ENCODE results near the gene BMF. TPM values are rescaled to one million over a fixed set of nuclear protein-coding genes. Genes with fewer than 3 reads are reported as not detected.

The BMF gene
- total and polyA plus RNA-seq, 2 donors (not counting 3 experiments of a cell fraction or from before 2014, with no cell fraction given) = 8.6 to 9.8 TPM

- peaks cover 10% of the 10 kb centered on the region for H3K4me1 ChIP-seq (ENCODE audit: control insufficient read depth, extremely low read depth, insufficient read depth, low read length)
- no peak overlapping the region for H3K9ac ChIP-seq (replicated peaks; ENCODE audit: extremely low read depth, insufficient read depth, low read length)
- no TSS peak for BruUV-seq (replicated peaks)
- H3K27me3 ChIP-seq (ENCODE audit: control insufficient read depth in 2 of 2, insufficient read depth in 2 of 2, low read length in 2 of 2) = peaks cover 7 to 22% of the 10 kb centered on the region in 2 experiments
- H3K4me2 ChIP-seq (ENCODE audit: insufficient read depth, low read length) = no peak overlapping the region
- no peaks in the 10 kb centered on the region for H3K9me3 ChIP-seq (replicated peaks; ENCODE audit: control insufficient read depth, insufficient read depth, low read length)
- intact Hi-C loops (cut with micrococcal nuclease) = no loop called here
- H3K36me3 ChIP-seq (ENCODE audit: control insufficient read depth in 2 of 2, extremely low read depth in 1 of 2, insufficient read depth in 2 of 2, low read length in 2 of 2) = no peaks in the 10 kb centered on the region
- FAIRE-seq (no peak), DNase-seq (ENCODE audit: low read depth, low spot score) (no peak)
- H3K27ac ChIP-seq (ENCODE audit: insufficient read depth, low read depth, low read length) = no peak overlapping the region
- POLR2A ChIA-PET = no interaction called here
- dilution Hi-C loops (cut with MboI; ENCODE audit: extremely low pct_ligation_motif_present, low sequenced_read_pairs) = no loop called here
- TF ChIP-seq JUN (IDR thresholded peaks at IDR 0.05; ENCODE audit: borderline replicate concordance, insufficient read depth, insufficient read length, low read depth) (no peak), CTCF (IDR thresholded peaks at IDR 0.05; ENCODE audit: extremely low read depth in 1 of 2, insufficient read depth in 1 of 2, low read depth in 1 of 2, low read length in 2 of 2) (no peak), POLR2AphosphoS5 (IDR thresholded peaks at IDR 0.05; ENCODE audit: insufficient read depth, low read depth, low read length) (no peak), GATA2 (IDR thresholded peaks at IDR 0.05; ENCODE audit: insufficient read depth, insufficient read length, low read depth, low read length) (no peak), MAX (IDR thresholded peaks at IDR 0.05; ENCODE audit: insufficient read depth, insufficient read length) (no peak), MYC (IDR thresholded peaks at IDR 0.05; ENCODE audit: low read depth, low read length) (no peak)
- H3K4me3 ChIP-seq (replicated peaks in 1 of 3; ENCODE audit: insufficient read depth in 1 of 3, low read depth in 1 of 3, low read length in 3 of 3) = no peak overlapping the region
- CTCF ChIA-PET = interaction anchor here (1.0 to 5.2 kb wide), 3 partner anchors 8 to 66 kb away, joined by 3 to 30 read pairs (median 3); no protein-coding TSS in a partner anchor
- H2AFZ ChIP-seq (ENCODE audit: low read depth, low read length) = no peak overlapping the region
- H3K9me1 ChIP-seq (replicated peaks; ENCODE audit: control insufficient read depth, extremely low read depth, insufficient read depth, low read length) = no peaks in the 10 kb centered on the region
- no peaks in the 10 kb centered on the region for H3K79me2 ChIP-seq (ENCODE audit: control insufficient read depth, insufficient read depth, low read length)
- H4K20me1 ChIP-seq (replicated peaks; ENCODE audit: control insufficient read depth, extremely low read depth, insufficient read depth, low read length) = no peaks in the 10 kb centered on the region
Measured at GRCh38 chr15:40111888-40112287, 3.2 kb upstream of the BMF start.

Measured in endothelial cell of umbilical vein (primary cell).